ENCODE measurements around the gene HOATZ.
A peak's percentile ranks its signal among the peaks of the same experiment; 100 is the strongest.

Gene HOATZ

DNA sequence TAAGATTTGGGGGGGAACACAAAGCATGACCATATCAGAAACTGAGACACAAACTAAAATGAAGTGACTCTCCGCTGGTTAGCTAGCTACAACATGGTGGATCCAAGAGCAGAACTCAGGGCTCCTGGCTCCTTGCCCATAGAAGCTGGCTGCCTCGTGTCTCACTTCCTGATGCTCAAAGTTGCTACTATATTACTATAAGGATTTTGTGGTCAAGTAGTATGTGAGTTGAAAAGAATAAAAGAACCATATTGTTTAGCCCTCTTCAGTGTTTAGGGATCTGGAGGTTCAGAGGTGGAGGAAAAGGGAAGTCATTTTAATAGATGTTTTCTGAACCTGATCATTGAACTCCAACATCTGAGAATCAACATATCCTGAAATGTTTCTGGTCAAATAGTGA lies 70.8 kb downstream of the HOATZ start:
- DNase-seq = no peak

DNA sequence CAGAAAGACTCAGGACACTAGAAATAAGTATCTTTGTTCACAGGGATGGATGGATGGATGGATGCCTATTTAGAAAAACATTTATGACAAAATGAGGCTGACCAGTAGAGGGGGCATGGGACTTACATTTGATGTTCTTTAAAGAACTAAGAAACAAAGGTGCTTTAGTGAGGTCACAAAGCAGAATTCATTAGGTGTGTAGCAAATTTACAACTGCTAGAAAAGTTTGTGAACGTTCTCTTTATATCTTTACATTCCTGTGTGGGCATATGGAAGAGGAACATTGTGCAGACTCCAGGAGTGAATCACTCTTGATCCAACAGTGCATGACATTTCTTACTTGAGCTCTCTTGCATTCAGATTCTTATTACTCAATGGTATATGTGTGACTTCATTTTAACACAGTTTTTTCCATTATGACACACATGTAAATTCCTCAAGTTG lies 71.8 kb downstream of the HOATZ start:
- DNase-seq = peak; percentile 14

All from NCI-H748 treated with DMSO at 0.1 percent for 48 hours (cell line).